Activated B cell treated with CpG ODN at 0.5 μM for 24 hours (primary cell): ENCODE results near the gene SAMD4A. TPM values are rescaled to one million over a fixed set of nuclear protein-coding genes. Genes with fewer than 3 reads are reported as not detected.

Experiments
- ATAC-seq: fragments of 200-7000 bp; cut with Tn5 transposase; one replicate; pipeline ENCODE4 v1.10.0; 2021; ENCODE audit warnings: low read depth, mild to moderate bottlenecking, moderate library complexity
- CTCF ChIA-PET: fragments of 350-600 bp; sonication (Branson Sonifier 250); formaldehyde crosslinking; loops from one replicate; lab custom pipeline; 2021; ENCODE audit warnings: antibody characterized with exemption; lab: Charles Lee
- POLR2A ChIA-PET: fragments of 350-600 bp; sonication (Branson Sonifier 250); formaldehyde crosslinking; loops from one replicate; lab custom pipeline; 2021; ENCODE audit warnings: antibody characterized with exemption; lab: Charles Lee
- DNase-seq: peaks from one replicate; pipeline ENCODE4 v3.0.0; 2022
- H3K27ac Mint-ChIP-seq: one replicate; pipeline ENCODE4 v1.8.0; 2020; ENCODE audit warnings: mixed read lengths
- H3K27me3 Mint-ChIP-seq: one replicate; pipeline ENCODE4 v1.8.0; 2021; ENCODE audit warnings: mixed read lengths
- H3K36me3 Mint-ChIP-seq: one replicate; pipeline ENCODE4 v1.8.0; 2021; ENCODE audit warnings: low read depth, mixed read lengths
- H3K4me1 Mint-ChIP-seq: one replicate; pipeline ENCODE4 v1.8.0; 2021; ENCODE audit warnings: mixed read lengths
- H3K4me3 Mint-ChIP-seq: one replicate; pipeline ENCODE4 v1.8.0; 2020; ENCODE audit warnings: mild to moderate bottlenecking, mixed read lengths
- H3K9me3 Mint-ChIP-seq: one replicate; pipeline ENCODE4 v1.8.0; 2020; ENCODE audit warnings: mixed read lengths
- CTCF ChIP-seq: fragments of 200-600 bp; IDR thresholded peaks from one replicate; pipeline ENCODE4 v1.8.0; 2022; ENCODE audit warnings: antibody characterized with exemption, mild to moderate bottlenecking
- intact Hi-C: fragments of 100-400 bp; cut with micrococcal nuclease; formaldehyde crosslinking; loops from one replicate; pipeline ENCODE4 v1.15.1; 2024
- total RNA-seq: library from RNA; stranded (reverse); gene quantifications from 2 replicates; pipeline ENCODE4 v1.2.3, GENCODE V29; 2022

The SAMD4A gene
- total RNA-seq, 1 donor from 2014 or later, result 8.7 TPM

GRCh38 chr14:54658836-54659235 lies 91.9 kb downstream of the SAMD4A start:
- peaks cover 4% of the 10 kb centered on the region for H3K4me1 Mint-ChIP-seq
- DNase-seq (no peak), ATAC-seq (no peak)
- no peak overlapping the region for H3K27ac Mint-ChIP-seq
- H3K27me3 Mint-ChIP-seq, result no peaks in the 10 kb centered on the region
- no peak for TF ChIP-seq CTCF
- no peak overlapping the region for H3K4me3 Mint-ChIP-seq
- H3K9me3 Mint-ChIP-seq, result no peaks in the 10 kb centered on the region
- intact Hi-C loops, result no loop called here
- H3K36me3 Mint-ChIP-seq, result peaks cover 2% of the 10 kb centered on the region
- ChIA-PET POLR2A (no interaction called here), CTCF (no interaction called here)

GRCh38 chr14:54659365-54659764 lies 92.4 kb downstream of the SAMD4A start:
- Mint-ChIP-seq H3K27ac (no peak overlapping the region), H3K4me3 (no peak overlapping the region), H3K4me1 (peaks cover 8% of the 10 kb centered on the region), H3K27me3 (no peaks in the 10 kb centered on the region), H3K36me3 (peaks cover 2% of the 10 kb centered on the region), H3K9me3 (no peaks in the 10 kb centered on the region)
- DNase-seq, result no peak
- no peak for TF ChIP-seq CTCF
- intact Hi-C loops, result no loop called here
- ChIA-PET CTCF (no interaction called here), POLR2A (no interaction called here)
- no peak for ATAC-seq

GRCh38 chr14:54660604-54661111 lies 93.7 kb downstream of the SAMD4A start:
- no peak for ATAC-seq
- ChIA-PET POLR2A (no interaction called here), CTCF (no interaction called here)
- no peak overlapping the region for H3K27ac Mint-ChIP-seq
- no peaks in the 10 kb centered on the region for H3K9me3 Mint-ChIP-seq
- peaks cover 10% of the 10 kb centered on the region for H3K4me1 Mint-ChIP-seq
- peaks cover 2% of the 10 kb centered on the region for H3K36me3 Mint-ChIP-seq
- DNase-seq, result no peak
- H3K4me3 Mint-ChIP-seq, result no peak overlapping the region
- no peaks in the 10 kb centered on the region for H3K27me3 Mint-ChIP-seq
- no peak for TF ChIP-seq CTCF
- intact Hi-C loops, result no loop called here

GRCh38 chr14:54662491-54663133 lies 95.7 kb downstream of the SAMD4A start:
- ChIA-PET CTCF (no interaction called here), POLR2A (no interaction called here)
- intact Hi-C loops, result no loop called here
- Mint-ChIP-seq H3K27me3 (no peaks in the 10 kb centered on the region), H3K4me1 (peaks cover 13% of the 10 kb centered on the region), H3K4me3 (no peak overlapping the region), H3K9me3 (no peaks in the 10 kb centered on the region), H3K27ac (no peak overlapping the region), H3K36me3 (peaks cover 2% of the 10 kb centered on the region)
- ATAC-seq (no peak), DNase-seq (no peak)
- no peak for TF ChIP-seq CTCF

GRCh38 chr14:54664961-54665360 lies 98.0 kb downstream of the SAMD4A start:
- H3K27me3 Mint-ChIP-seq, result no peaks in the 10 kb centered on the region
- ChIA-PET CTCF (no interaction called here), POLR2A (no interaction called here)
- no peak for TF ChIP-seq CTCF
- H3K27ac Mint-ChIP-seq, result no peak overlapping the region
- H3K9me3 Mint-ChIP-seq, result no peaks in the 10 kb centered on the region
- peaks cover 13% of the 10 kb centered on the region for H3K4me1 Mint-ChIP-seq
- peaks cover 2% of the 10 kb centered on the region for H3K36me3 Mint-ChIP-seq
- no peak for DNase-seq
- no peak overlapping the region for H3K4me3 Mint-ChIP-seq
- ATAC-seq, result no peak
- intact Hi-C loops, result no loop called here
